SK-N-MC (cell line): ENCODE measurements around the gene FAR2.

Source experiments
- EZH2 ChIP-seq: fragments of 200-600 bp; sonication (generic); IDR thresholded peaks from one replicate; pipeline ENCODE4 v1.6.1; 2017; ENCODE audit warnings: antibody characterized with exemption
- FOXP2 ChIP-seq: optimal IDR thresholded peaks from 2 replicates; pipeline ENCODE3; 2011; ENCODE audit warnings: mild to moderate bottlenecking, moderate library complexity; ENCODE audit not compliant: insufficient read depth; ENCODE audit errors: extremely low read length, control extremely low read depth
- POLR2AphosphoS5 ChIP-seq: IDR thresholded peaks from 2 replicates; pipeline ENCODE4 v1.6.1; 2012; ENCODE audit warnings: mild to moderate bottlenecking, low read depth, low read length, borderline replicate concordance

DNA sequence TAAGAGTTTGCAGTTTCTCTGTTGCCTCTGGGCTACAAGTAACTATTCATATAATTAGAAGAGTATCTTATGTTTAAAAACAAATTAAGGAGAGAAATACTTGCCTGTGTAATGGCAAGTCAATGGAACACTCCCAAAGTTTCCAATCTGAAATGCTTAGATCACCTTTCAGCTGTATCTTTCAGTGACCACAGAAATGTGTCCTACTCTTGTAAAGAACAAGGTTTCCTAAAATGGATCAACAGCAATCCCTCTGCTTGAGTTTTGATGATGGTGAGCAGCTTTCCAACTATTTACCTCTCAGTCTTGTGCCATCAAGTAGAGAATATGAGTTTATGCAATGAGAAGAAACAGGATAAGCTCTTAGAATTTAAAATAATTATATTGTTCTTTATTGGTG is 139.0 kb downstream of the FAR2 start:
- TF ChIP-seq EZH2: no peak
- TF ChIP-seq POLR2AphosphoS5: no peak
- TF ChIP-seq FOXP2: no peak
